Activated CD4-positive, CD25-positive, alpha-beta regulatory T cell treated with anti-CD3 and anti-CD28 coated beads, Interleukin-2, amount 50 U/mL, for 16 hours (primary cell): ENCODE measurements around the gene PELI1.

Experiments
- DNase-seq: peaks from one replicate; pipeline ENCODE4 v3.0.0-alpha.2; 2020; ENCODE audit warnings: low read depth, low spot score

PELI1 gene, protein sequence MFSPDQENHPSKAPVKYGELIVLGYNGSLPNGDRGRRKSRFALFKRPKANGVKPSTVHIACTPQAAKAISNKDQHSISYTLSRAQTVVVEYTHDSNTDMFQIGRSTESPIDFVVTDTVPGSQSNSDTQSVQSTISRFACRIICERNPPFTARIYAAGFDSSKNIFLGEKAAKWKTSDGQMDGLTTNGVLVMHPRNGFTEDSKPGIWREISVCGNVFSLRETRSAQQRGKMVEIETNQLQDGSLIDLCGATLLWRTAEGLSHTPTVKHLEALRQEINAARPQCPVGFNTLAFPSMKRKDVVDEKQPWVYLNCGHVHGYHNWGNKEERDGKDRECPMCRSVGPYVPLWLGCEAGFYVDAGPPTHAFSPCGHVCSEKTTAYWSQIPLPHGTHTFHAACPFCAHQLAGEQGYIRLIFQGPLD

DNA sequence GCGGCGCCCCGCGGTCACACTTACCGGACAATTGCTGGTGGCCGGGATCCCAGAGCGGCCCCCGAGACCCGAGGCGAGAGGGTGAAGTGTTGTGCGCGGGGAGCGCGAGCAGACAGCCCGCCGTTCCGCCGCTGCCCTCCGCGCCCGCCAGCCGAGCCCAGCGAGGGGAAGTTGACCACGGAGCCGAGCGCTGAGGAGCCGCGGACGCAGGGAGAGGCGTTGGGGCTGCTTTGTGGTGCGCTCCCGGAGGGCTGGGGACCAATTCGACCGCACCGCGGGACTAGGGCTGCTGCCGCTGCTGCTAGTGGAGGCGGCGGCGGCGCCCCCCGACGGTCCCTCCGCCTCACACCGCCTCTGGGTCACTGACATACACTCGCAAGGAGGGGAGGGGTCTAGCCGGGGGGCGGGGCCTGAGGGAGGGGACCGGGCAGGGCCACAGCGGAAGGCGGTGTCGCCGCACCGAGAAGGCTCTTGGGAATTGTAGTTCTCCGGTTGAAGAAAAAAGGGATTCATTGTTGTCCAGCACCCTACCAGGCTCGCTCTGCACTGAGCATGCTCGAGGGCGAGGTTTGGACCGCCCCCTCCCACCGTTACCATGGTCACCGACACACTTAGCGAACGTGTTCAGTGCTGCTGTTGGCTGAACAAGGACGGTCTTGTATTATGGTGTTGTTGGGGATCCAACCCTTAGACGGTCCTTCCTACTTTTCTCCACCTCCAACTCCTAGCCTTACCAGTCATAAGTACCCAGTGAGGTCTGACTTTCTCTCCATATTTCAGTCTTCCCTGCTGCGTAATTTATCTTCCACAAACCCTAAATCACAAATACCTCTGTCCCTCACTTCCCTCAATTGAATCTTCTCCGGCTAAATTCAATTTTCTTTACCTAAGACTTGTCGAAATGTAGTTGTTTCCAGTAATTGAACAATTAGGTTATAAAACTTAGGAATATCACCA lies at the start of gene PELI1:
Gene PELI1, minus strand, starts transcription at position 364 of the 957 bp plus-strand sequence. CDS start 36,110 bp downstream, outside the sequence.
- peak; percentile 82 for DNase-seq

DNA sequence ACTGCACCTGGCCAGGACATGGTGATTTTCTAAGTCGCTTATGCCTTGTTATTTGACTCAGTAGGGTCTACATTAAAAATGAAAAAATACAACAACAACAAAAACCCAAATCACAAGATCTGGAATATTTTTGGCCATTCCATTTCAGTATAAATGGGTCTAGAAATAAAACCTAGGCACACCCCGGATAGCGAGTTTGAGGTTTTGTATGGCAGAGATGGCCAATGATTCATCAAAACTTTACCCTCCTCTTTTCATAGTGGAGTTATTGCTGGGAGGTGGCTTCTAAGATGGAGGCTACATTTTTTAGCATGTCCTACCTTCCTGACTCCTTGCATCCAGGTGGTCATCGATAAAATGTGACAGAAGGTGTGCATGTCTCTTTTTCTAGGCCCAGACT lies 49.3 kb upstream of the PELI1 start:
- no peak for DNase-seq

DNA sequence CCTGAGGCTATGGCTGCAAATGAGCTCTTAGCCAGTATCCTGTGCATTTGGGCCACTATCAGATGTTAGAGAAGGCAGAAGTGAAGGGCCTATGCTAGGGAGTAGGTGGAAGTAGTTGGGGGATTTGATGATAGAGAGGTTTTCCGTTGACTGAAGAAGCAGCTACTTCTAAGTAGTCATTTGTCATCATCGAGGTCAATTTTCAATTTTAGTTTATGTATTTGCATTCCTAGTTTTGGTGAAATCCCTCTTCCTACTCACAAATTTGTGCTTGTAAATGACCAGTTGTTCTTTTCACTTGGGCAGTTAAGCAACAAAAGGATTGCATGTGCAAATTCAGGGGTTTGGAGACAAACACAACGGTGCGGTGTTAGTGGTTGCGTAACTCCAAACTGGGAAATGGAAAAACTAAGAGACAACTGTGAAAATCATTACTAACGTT lies 48.5 kb upstream of the PELI1 start:
- no peak for DNase-seq

DNA sequence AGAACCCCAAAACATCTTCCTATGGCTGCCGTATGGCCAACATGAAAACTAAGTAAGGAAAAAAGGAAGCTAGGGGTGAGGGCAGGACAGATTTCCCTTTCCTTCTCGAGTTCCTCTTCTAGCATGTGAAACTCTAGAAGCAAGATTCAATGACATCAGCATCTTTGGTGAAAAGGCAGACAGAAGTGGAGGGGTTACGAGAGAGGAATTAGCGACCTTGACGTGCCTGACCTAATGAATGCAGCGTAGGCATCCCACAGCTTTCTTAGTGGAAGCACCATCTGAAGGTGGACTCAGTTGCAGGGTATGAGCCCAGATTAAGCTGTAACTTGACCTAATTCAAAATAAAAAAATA lies 47.9 kb upstream of the PELI1 start:
- DNase-seq, result no peak

DNA sequence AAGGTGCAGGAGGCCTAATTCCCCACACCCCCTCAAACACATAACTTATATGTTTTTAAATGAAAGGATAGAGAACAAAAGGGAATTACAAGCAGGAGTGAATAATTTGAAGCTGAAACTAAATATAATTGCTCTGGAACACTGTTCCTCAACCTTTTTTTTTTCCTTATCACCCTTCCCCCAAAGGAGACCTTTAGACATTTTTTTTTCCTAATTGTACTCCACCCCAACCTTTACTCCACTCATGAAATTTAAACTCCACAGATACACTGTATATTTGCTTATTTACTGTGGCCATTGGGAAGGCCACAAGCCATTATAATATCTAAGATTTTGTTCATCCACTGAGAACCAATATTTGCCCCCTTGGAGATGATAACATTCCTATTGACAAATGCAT lies 45.4 kb upstream of the PELI1 start:
- DNase-seq, result no peak

DNA sequence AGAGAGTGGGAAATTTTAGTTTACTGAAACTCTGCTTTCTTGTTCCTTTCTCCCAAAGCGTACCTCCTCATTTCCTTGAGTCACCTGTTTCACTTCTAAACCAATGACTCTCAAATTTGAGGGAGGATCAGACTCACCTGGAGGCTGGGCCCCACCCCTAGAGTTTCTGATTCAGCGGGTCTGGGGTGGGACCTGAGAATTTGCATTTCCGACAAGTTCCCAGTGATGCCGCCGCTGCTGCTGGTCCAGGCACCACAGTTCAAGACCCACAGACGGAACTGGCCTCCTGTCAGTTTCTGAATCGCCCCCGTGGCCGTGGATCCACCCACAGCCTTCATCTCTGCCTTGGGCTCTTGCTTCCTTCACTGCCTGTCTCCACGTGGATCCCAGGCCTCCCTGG lies 44.9 kb upstream of the PELI1 start:
- DNase-seq, result no peak

DNA sequence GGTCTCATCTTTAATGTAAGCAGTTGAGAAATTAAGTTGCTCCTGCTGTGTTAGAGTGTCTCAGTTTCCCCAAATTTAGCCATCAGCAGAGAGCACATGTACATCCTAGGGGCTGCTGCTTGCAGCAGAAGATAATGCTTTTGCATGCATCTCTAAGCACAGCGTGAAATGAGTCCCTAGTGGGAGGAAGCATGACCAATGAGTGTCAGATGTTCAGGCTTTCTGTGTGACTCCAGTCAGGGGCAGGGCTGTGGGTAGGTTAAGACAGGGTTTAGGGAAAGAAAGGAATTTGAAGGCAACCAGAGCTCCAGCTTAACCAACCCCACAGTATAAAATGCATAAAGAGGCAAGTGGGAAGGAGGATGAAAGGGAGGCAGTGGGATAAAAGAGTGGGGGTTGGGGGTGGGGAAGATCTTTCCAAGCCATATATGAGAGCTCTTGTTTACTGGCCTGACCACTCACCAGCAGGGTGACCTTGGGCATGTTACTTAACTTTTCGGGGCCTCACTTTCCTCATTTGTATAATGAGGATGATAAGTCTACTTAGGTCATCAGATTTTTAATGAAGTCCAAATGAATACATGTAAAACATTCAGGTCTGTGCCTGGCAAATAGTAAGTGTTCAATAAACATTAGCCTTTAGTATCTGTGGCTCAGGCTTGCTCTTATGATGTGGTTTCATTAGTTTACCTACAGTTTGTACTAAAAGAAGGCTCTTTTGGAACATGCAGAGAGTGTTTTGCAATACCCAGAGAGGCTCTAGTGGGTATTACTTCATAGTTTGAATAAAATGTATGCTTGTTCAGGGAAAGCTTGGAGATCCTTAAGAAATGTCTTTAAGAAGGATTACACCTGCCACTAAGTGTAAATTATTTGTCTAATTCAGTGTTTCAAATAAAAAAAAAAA lies 42.7 kb upstream of the PELI1 start:
- no peak for DNase-seq

DNA sequence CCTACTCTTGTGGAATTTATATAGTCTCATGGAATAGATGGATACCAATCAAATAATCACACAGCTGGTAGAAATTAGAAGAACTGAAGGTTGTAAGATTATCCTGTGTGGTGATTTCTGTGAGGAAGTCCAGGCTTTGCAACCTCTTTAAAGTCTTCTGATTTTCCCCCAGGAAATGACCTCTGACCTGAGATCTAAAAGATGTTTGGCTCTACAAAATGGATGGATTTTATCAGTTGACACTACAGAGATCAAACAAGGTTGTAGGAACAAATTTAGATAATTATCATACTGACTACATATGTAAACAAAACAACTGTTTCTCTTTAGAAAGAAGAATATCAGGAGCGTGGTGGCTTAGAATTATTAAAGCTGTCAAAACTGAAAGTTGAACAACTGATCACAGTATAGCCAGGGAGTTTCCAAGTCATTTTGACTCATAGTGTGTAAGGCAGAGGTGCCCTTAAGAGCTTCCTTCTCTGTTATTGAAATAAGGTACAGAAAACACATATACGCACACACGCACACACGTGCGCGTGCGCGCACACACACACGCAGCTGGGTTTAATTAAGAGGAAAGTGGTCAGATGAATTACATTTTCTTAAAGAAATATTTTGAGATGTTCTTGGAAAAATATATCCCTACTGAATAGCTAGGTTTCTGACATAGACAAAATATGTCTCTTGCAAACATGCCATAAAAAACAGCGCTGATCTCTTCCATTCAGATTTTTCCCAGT lies 35.5 kb upstream of the PELI1 start:
- no peak for DNase-seq

DNA sequence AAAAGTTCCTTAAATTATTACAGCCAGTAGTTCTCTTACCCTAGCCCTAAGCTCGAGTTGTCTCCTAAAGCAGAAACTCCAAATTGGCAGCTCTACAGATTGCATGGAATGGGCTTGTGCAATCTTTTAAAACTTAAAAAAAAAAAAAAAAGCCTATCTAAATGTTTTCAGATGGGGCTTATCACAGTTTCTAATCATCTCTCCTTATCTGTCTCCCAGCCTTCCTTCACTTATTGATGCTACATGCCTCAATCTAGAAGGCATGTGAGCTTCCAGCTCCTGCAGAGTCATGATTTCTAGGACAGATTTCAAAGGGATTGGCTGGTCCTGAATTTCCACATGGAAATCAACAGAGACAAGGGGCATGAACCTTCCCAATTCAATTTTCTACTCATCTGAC lies 33.1 kb upstream of the PELI1 start:
- DNase-seq, result no peak

DNA sequence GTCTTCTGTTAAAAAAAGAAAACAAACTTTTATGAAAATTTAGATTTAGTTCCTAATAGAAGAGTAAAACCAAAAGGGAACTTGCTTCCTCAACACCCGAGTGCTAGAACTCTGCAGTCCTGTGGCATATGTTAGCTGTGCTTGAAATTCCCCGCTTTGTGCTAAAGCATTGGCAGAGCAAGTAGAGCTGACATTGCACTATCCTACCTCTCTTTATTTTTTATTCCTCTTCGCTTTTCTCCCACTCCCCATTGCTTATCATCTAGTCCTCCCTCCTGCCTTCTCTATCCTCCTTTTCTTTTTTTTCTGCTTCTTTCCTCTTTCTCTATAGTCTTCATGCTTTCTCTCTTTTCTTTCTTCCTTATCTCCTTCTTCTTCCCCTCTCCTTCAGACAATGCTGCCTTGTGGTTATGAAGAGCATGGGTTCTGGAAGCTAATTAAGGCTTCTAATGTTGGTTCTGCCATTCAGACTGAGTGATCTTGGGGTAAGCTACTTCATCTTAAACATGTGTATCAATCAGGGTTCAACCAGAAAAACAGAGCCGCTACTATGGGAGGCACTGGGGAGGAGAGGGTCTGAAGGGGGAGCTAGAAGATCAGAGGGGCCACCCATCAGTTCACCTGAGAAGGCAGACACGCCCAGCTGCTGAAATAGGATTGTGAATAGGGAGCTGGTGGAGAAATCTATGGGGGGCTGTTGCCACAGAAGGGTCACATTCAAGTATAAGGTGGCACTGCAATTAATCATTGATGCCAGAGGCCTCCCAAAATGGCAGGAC lies 31.4 kb upstream of the PELI1 start:
- DNase-seq, result no peak

DNA sequence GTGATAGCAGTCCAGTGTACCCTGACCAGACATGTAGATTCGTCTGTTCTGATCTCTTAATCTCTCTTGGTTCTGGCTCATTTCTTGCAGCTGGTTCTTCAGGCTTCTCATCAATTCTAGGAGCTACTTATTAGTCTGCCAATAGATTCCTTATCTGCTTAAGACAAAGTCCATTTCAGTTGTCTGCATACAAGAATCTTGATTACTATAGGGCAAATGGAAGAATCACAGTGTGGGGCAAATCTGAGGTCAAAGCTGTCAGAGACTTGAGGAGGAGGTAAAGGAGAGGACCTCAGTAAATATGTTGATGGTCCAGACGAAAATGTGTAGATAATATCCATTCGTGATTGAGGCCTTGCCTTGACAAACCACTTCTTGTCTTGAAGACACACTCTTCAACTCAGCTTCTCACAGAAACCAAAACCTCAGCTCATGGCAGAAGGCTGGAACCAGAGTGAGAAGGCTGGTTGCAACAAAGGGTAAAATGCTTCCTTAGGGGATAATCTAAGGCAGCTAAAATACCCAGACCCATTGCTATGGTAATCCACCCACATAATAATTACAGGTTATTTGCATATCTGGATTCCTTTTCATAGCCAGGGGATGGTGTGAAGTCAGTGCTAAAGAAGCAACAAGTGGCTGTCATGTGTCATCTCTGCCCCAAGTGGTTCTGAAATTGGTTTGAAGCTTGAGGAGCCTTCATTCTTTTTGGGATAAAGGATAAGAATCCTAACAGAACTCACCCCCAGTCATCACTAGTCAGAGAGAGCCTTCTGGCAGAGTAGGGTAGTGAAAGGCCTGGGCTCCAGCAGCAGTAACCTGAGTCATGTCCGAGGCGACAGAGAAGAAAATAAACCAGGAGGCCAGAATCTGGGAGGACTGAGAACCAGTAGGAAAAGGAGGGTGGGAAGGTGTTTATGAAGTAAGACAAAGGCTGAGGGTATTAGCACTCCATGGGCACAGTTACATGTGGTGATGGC lies 29.2 kb upstream of the PELI1 start:
- DNase-seq, result no peak

DNA sequence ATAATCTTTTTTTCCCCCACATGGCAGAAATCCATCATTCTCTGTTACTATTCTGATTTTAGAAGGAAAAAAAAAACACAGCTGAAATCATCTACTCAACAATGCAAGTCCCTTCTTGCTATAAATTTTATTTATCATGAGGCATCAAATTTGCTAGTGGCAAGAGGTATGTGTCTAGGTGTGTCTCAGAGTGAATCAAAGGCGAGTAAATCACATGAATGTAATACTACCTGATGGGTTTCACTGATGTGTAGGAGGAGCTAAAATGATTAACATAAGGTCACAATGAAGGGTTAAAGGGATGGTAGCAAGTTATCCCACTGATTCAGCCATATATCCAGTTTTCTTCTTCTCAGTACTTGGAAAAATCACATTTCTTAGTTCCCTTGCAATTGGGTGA lies 24.5 kb upstream of the PELI1 start:
- no peak for DNase-seq

DNA sequence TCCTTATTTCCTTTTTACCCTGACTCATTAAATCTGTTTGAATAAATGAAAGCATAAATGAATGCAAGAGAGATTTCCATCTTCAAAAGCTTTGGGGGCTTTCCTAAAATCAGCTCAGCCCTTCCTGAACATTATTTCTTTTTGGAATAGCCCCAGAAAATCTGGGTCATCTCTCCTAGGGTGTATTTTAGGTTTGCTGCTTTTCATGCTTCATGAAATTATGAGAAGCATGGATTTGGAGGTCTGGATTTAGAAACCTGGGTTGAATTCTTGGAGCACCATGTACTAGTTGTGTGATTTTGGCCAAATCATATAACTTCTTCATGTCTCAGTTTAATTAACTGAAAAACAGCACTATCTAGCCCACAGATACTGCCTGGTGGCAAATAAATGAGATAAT lies 24.0 kb upstream of the PELI1 start:
- DNase-seq, result no peak

DNA sequence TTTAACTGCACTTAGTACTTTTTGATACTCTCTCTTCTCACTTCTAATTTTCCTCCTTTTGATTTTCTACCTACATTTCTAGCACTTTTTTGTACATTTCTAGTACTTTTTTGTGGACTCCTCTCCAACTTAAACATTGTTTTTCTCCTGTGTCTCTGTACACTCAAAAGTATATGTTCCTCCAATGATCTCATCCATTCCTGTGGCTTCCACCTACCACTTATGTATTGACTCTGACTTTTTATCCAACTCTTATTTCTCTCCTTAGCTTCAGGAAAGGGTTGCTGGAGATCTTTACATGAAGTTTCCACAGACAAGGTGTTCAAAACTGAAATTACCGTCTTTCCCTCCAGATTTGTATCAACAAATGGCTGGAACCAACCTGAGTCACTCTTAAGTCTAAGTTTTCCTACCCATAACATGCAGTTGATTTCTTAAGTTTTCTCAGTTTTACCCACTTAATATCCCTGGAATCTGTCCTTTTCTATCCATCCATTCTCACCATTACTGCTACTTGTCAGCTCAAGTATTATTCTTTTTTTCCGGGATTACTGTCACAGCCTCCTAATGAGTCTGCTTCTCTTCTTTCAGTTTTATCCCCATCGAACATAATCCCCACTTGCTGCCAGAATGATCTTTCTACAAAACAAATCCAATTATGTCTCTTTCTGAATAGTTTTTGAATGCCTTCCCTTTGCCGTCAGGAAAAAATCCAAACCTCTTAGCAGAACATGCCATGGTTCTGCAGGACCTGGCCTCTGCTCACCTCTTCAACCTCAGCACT lies 22.6 kb upstream of the PELI1 start:
- DNase-seq, result no peak

DNA sequence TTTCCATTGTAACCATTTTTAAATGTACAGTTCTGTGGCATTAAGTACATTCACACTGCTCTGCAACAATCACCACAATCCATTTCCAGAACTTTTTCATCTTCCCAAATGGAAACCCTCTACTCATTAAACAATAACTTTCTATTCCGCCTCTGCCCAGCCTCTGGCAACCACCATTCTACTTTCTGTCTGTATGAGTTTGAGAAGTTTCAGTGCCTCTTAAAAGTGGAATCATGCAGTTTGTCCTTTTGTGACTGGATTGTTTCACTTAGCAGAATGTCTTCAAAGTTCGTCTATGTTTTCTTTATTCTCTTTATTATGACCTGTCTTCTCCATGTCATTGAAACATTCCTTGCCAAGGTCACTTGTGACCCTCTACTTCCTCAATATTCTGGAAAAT lies 22.0 kb upstream of the PELI1 start:
- no peak for DNase-seq

DNA sequence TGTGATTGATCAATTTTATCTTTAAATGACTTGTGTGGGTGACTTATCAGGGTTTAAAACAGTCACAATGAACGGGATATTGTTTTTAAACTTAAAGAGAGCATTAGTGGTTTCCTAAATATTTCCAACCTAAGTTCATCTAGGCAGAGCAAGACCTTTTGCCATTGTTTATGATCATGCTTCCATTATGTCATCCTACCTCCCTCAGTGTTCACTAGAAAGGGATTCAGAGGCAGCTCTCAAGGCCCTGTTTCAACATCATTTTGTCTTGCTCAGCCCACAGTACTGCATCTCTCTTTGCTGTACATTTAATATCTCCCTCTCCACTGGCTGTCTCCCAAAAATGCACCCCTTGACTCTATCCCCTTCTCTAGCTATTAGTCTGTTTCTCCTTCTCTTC lies 21.5 kb upstream of the PELI1 start:
- no peak for DNase-seq

DNA sequence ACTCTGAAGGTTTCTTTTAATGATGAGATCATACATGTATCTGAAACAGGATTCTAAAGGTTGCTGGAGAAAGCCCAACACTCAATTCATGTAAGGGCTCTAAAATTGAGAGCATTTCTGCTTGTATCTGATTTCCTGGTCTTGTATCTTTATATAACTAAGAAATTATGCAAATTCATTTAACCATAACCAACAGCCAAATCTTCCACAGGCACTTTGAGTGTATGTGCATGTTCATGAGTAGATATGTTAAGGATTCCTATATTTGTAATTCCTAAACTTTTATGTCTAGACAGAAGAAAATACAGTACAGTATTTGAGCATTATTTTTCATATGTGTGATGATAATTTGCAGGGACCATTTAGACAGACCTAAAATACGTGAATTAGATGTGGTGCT lies 20.4 kb upstream of the PELI1 start:
- DNase-seq, result no peak

DNA sequence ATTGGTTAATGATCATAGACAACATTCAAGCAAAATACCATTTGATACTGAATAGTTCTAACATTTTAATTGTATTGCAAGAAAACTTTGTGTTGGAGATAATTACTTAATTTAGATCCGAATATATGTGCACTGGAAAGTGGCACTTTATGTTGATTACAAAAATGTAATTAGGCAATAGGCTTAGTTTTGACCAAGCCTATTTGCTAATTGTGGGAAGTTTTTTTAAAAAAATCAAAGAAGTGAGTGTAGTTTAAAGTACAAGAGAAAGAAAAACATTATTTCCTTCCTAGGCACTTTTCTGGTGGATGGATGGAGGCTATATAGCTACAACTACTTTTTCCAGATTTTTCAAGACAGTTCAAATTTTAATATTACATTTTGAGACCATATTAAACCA lies 18.3 kb upstream of the PELI1 start:
- no peak for DNase-seq
